ENCODE measurements around the gene ADORA1.

DNA sequence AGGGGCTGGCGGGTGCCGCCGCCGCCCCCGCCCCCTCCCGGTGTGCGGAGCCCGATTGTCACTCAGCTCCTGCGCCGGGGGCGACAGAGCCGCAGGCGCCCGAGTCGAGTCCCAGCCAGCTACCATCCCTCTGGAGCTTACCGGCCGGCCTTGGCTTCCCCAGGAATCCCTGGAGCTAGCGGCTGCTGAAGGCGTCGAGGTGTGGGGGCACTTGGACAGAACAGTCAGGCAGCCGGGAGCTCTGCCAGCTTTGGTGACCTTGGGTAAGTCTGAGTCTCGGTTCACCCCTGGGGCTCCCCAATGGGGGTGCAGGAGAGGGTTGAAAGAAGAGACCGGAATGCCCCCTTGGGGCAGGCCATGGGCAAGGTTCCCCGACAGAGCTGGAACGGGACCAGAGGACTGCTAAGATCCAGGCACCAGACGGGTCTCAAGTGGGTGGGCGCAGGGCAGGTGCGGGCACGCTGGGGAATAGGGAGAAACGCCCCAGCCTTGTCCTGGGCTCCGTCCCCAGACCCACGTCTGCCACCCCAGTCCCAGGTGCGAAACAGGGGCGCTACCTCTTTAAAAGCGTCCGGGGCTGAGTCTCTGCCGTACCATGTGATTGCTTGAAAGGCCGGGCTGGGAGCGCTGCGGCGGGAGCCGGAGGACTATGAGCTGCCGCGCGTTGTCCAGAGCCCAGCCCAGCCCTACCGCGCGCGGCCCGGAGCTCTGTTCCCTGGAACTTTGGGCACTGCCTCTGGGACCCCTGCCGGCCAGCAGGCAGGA, at the start of gene ADORA1:
- TF ChIP-seq ZNF10 (tag by site-specific recombination; IDR thresholded peaks at IDR 0.05) (no peak), CTCF (tag by site-specific recombination; IDR thresholded peaks at IDR 0.05) (no peak; the same call in none of the 2 replicates), ZNF785 (tag by site-specific recombination; IDR thresholded peaks at IDR 0.05) (no peak), ZNF16 (tag by site-specific recombination; IDR thresholded peaks at IDR 0.05; ENCODE audit: low read depth) (no peak), ZBTB44 (tag by site-specific recombination; IDR thresholded peaks at IDR 0.05) (no peak), MZF1 (tag by site-specific recombination; IDR thresholded peaks at IDR 0.05; ENCODE audit: borderline replicate concordance) (no peak), HOXA7 (CRISPR knock-in tag; IDR thresholded peaks at IDR 0.05; ENCODE audit: borderline replicate concordance) (no peak), ZBTB21 (tag by site-specific recombination; IDR thresholded peaks at IDR 0.05) (no peak), ZSCAN18 (tag by site-specific recombination; IDR thresholded peaks at IDR 0.05) (no peak)
- TF ChIP-seq, protein P1, sequence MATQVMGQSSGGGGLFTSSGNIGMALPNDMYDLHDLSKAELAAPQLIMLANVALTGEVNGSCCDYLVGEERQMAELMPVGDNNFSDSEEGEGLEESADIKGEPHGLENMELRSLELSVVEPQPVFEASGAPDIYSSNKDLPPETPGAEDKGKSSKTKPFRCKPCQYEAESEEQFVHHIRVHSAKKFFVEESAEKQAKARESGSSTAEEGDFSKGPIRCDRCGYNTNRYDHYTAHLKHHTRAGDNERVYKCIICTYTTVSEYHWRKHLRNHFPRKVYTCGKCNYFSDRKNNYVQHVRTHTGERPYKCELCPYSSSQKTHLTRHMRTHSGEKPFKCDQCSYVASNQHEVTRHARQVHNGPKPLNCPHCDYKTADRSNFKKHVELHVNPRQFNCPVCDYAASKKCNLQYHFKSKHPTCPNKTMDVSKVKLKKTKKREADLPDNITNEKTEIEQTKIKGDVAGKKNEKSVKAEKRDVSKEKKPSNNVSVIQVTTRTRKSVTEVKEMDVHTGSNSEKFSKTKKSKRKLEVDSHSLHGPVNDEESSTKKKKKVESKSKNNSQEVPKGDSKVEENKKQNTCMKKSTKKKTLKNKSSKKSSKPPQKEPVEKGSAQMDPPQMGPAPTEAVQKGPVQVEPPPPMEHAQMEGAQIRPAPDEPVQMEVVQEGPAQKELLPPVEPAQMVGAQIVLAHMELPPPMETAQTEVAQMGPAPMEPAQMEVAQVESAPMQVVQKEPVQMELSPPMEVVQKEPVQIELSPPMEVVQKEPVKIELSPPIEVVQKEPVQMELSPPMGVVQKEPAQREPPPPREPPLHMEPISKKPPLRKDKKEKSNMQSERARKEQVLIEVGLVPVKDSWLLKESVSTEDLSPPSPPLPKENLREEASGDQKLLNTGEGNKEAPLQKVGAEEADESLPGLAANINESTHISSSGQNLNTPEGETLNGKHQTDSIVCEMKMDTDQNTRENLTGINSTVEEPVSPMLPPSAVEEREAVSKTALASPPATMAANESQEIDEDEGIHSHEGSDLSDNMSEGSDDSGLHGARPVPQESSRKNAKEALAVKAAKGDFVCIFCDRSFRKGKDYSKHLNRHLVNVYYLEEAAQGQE (tag by site-specific recombination; IDR thresholded peaks at IDR 0.05) = no peak

All from HEK293 (cell line).